ENCODE data around the gene ADCY3. TPM values are rescaled to one million over a fixed set of nuclear protein-coding genes. Genes with fewer than 3 reads are reported as not detected.

Gene ADCY3
- total RNA-seq, 1 experiment from 2014 or later = 39.5 TPM

GRCh38 chr2:24903161-24904103 lies 16.6 kb downstream of the ADCY3 start:
- no peak for DNase-seq
- no CpG with 5 or more reads among the region's 23 CpGs for WGBS (ENCODE audit: extremely low coverage, insufficient read length, low lambda C conversion rate)
- TF ChIP-seq CTCF (conservative IDR thresholded peaks at IDR 0.05) = no peak

More at GRCh38 chr2:24903161-24904103, 16.6 kb downstream of the ADCY3 start:
- no peaks in the 10 kb centered on the region; the same call in 1 of the 2 replicates for H3K4me1 ChIP-seq (ENCODE audit: insufficient read depth, low read length)
- H3K9me3 ChIP-seq (ENCODE audit: control insufficient read depth, low read depth, low read length) = no peaks in the 10 kb centered on the region
- H3K27me3 ChIP-seq (ENCODE audit: insufficient read depth, low read length) = no peaks in the 10 kb centered on the region
- Mint-ChIP-seq H3K9me3 (no peaks in the 10 kb centered on the region; a peak in 1 of 5 replicates), H3K27me3 (ENCODE audit: low read depth) (no peaks in the 10 kb centered on the region), H3K4me1 (peaks cover 15 to 24% of the 10 kb centered on the region in 2 experiments), H3K36me3 (ENCODE audit: insufficient read depth in 1 of 3, low read depth in 3 of 3) (peaks cover 17 to 24% (median 19%) of the 10 kb centered on the region in 3 experiments), H3K27ac (peak overlapping the region in 2 of 3 experiments; percentile 1 to 35; a peak in 1 of 7 replicates), H3K4me3 (no peak overlapping the region)
- H4K5ac ChIP-seq (ENCODE audit: insufficient read length, low read depth, low read length) = no peak overlapping the region
- H2BK5ac ChIP-seq (ENCODE audit: insufficient read length, low read length) = no peak overlapping the region
- H3K4ac ChIP-seq (ENCODE audit: low read depth, low read length) = no peak overlapping the region
- no peak overlapping the region for H3K4me2 ChIP-seq (ENCODE audit: insufficient read depth, insufficient read length, low read length)
- no peak overlapping the region for H3K18ac ChIP-seq (ENCODE audit: insufficient read length, low read depth, low read length)
- no peak overlapping the region for H3K14ac ChIP-seq (ENCODE audit: insufficient read depth, low read length)
- H4K8ac ChIP-seq (replicated peaks; ENCODE audit: insufficient read length, low read depth, low read length) = no peak overlapping the region
- no peak overlapping the region for H2BK12ac ChIP-seq (ENCODE audit: insufficient read length, low read depth, low read length)
- no peak overlapping the region for H3K9ac ChIP-seq (ENCODE audit: extremely low read depth, insufficient read length, low read length)
- no peak overlapping the region for H3K23ac ChIP-seq (ENCODE audit: insufficient read length, low read depth, low read length)
- no peak overlapping the region for H2AK5ac ChIP-seq (ENCODE audit: insufficient read length, low read length)
- no peaks in the 10 kb centered on the region for H4K20me1 ChIP-seq (ENCODE audit: control insufficient read depth, insufficient read depth, insufficient read length)
- H3K79me1 ChIP-seq (ENCODE audit: insufficient read depth, low read depth, low read length, poor library complexity, severe bottlenecking) = no peaks in the 10 kb centered on the region
- no peak overlapping the region for H2BK120ac ChIP-seq (ENCODE audit: low read depth, low read length, poor library complexity, severe bottlenecking)
- H3K79me2 ChIP-seq (ENCODE audit: insufficient read depth, low read length) = no peaks in the 10 kb centered on the region
- H3K27ac ChIP-seq (ENCODE audit: insufficient read length, low read depth, low read length) = no peak overlapping the region
- H3K56ac ChIP-seq (ENCODE audit: insufficient read length, low read depth, low read length) = no peak overlapping the region
- no peak overlapping the region for H2BK15ac ChIP-seq (ENCODE audit: low read depth, low read length)
- no peak overlapping the region for H2BK20ac ChIP-seq (ENCODE audit: low read depth, low read length, poor library complexity, severe bottlenecking)
- no peaks in the 10 kb centered on the region for H3K23me2 ChIP-seq (ENCODE audit: insufficient read length, low read depth, low read length, poor library complexity, severe bottlenecking)
- no peak overlapping the region for H3T11ph ChIP-seq (ENCODE audit: low read length)
- no peak overlapping the region for H2AFZ ChIP-seq (ENCODE audit: low read length)
- H4K91ac ChIP-seq (ENCODE audit: insufficient read length, low read depth, low read length) = no peak overlapping the region

Data from H9 (cell line).